GM21528 (cell line): ENCODE data around the gene ASCL4.
"Not testable (repeated sequence)": the region's sequence is repeated elsewhere in the genome, so short reads cannot be mapped to it uniquely, and the experiment has no call there.

ENCODE experiments used
- ATAC-seq: cut with Tn5 transposase; IDR thresholded peaks from one replicate; pipeline ENCODE4 v1.9.1; 2021; ENCODE audit warnings: mild to moderate bottlenecking, moderate library complexity; ENCODE audit not compliant: unreplicated experiment, low FRiP score

ASCL4 gene

GRCh38 chr12:107774349-107775029 lies at the start of gene ASCL4:
ASCL4 (plus strand) TSS chr12:107774704; CDS start chr12:107775219, 515 bp downstream.
- ATAC-seq, result no peak

- not testable (repeated sequence) for ATAC-seq
These were observed 47.2 kb upstream of the ASCL4 start for GRCh38 chr12:107727327-107727726.

- not testable (repeated sequence) for ATAC-seq
These were observed 46.8 kb upstream of the ASCL4 start for GRCh38 chr12:107727742-107728141.

- ATAC-seq, result no peak
These were observed 43.7 kb upstream of the ASCL4 start for GRCh38 chr12:107730618-107731341.

- ATAC-seq, result no peak
These were observed 43.1 kb upstream of the ASCL4 start for GRCh38 chr12:107731366-107731765.

GRCh38 chr12:107732365-107732764 lies 42.1 kb upstream of the ASCL4 start:
- no peak for ATAC-seq

GRCh38 chr12:107734139-107734538 lies 40.4 kb upstream of the ASCL4 start:
- ATAC-seq, result no peak

GRCh38 chr12:107735763-107736162 lies 38.7 kb upstream of the ASCL4 start:
- ATAC-seq, result no peak

- peak; percentile 94 for ATAC-seq
These were observed 37.6 kb upstream of the ASCL4 start for GRCh38 chr12:107736914-107737313.

GRCh38 chr12:107748472-107748871 lies 26.0 kb upstream of the ASCL4 start:
- no peak for ATAC-seq

GRCh38 chr12:107749083-107749482 lies 25.4 kb upstream of the ASCL4 start:
- no peak for ATAC-seq

- no peak for ATAC-seq
These were observed 15.1 kb upstream of the ASCL4 start for GRCh38 chr12:107759410-107759809.

GRCh38 chr12:107760207-107760808 lies 14.2 kb upstream of the ASCL4 start:
- ATAC-seq, result peak; percentile 45

- ATAC-seq, result peak; percentile 92
These were observed 13.5 kb upstream of the ASCL4 start, which contains the start of gene PRDM4 for GRCh38 chr12:107760809-107761501. PRDM4 (minus strand) TSS chr12:107761137; CDS start chr12:107760515, 622 bp downstream.

- ATAC-seq, result no peak
These were observed 13.0 kb upstream of the ASCL4 start for GRCh38 chr12:107761502-107761904.

- no peak for ATAC-seq
These were observed 11.6 kb upstream of the ASCL4 start for GRCh38 chr12:107762874-107763273.

- ATAC-seq, result no peak
These were observed 9.9 kb upstream of the ASCL4 start for GRCh38 chr12:107764626-107765025.

- ATAC-seq, result no peak
These were observed 9.2 kb upstream of the ASCL4 start for GRCh38 chr12:107765316-107765715.

- ATAC-seq, result no peak
These were observed 7.0 kb upstream of the ASCL4 start for GRCh38 chr12:107767466-107767865.

GRCh38 chr12:107775093-107775721 lies 703 bp downstream of the ASCL4 start:
- ATAC-seq, result no peak
